ENCODE data around the gene UQCR10. TPM values are rescaled to one million over a fixed set of nuclear protein-coding genes. Genes with fewer than 3 reads are reported as not detected.
A peak's percentile ranks its signal among the peaks of the same experiment; 100 is the strongest.

The UQCR10 gene
- total RNA-seq, 4 donors from 2014 or later = 33.6 to 85.7 (median 66.8) TPM

- H3K27me3 ChIP-seq = no peaks in the 10 kb centered on the region
- peaks cover 24% of the 10 kb centered on the region for H3K4me1 ChIP-seq
- no peak for DNase-seq (ENCODE audit: low spot score in 2 of 2)
- peak overlapping the region; percentile 86 for H3K27ac ChIP-seq
- 62% methylated on average over 13 of the region's 15 CpGs for WGBS
- H3K9me3 ChIP-seq = no peaks in the 10 kb centered on the region
- peak overlapping the region; percentile 80 for H3K4me3 ChIP-seq
- peaks cover 15% of the 10 kb centered on the region for H3K36me3 ChIP-seq
- TF ChIP-seq POLR2AphosphoS5 (IDR thresholded peaks at IDR 0.05) (no peak), CTCF (IDR thresholded peaks at IDR 0.05) (no peak), POLR2A (IDR thresholded peaks at IDR 0.05) (no peak), EP300 (IDR thresholded peaks at IDR 0.05) (no peak)
Measured at GRCh38 chr22:29765905-29766631, 1.1 kb upstream of the UQCR10 start.

- WGBS = 2% methylated on average over 6 of the region's 32 CpGs
- Histone ChIP-seq H3K4me1 (peaks cover 24% of the 10 kb centered on the region), H3K36me3 (peaks cover 16% of the 10 kb centered on the region), H3K27ac (peak within 1 kb of the TSS; percentile 86), H3K9me3 (no peaks in the 10 kb centered on the region), H3K27me3 (no peaks in the 10 kb centered on the region), H3K4me3 (peak within 1 kb of the TSS; percentile 80)
- peak; percentile 95 to 96 for DNase-seq (ENCODE audit: low spot score in 2 of 2)
- TF ChIP-seq EP300 (IDR thresholded peaks at IDR 0.05) (no peak), POLR2AphosphoS5 (IDR thresholded peaks at IDR 0.05) (peak in 1 of 3 donors; percentile 38)
Measured at GRCh38 chr22:29766632-29767170, 468 bp upstream of the UQCR10 start, which contains the start of gene ZMAT5. Gene ZMAT5, minus strand, starts transcription at chr22:29767007. Its CDS starts 18,463 bp downstream, at chr22:29748544.

GRCh38 chr22:29768052-29768693 lies 1.0 kb downstream of the UQCR10 start:
- H3K4me3 ChIP-seq = peak overlapping the region; percentile 80
- TF ChIP-seq POLR2A (IDR thresholded peaks at IDR 0.05) (no peak), CTCF (IDR thresholded peaks at IDR 0.05) (no peak)
- no peak for DNase-seq (ENCODE audit: low spot score in 2 of 2)
- no peaks in the 10 kb centered on the region for H3K27me3 ChIP-seq
- peaks cover 25% of the 10 kb centered on the region for H3K4me1 ChIP-seq
- peaks cover 16% of the 10 kb centered on the region for H3K36me3 ChIP-seq
- WGBS = 42% methylated on average over 6 of the region's 6 CpGs
- no peak overlapping the region for H3K27ac ChIP-seq
- no peaks in the 10 kb centered on the region for H3K9me3 ChIP-seq

GRCh38 chr22:29769723-29770321 lies 2.7 kb downstream of the UQCR10 start:
- 87% methylated on average over 2 of the region's 2 CpGs for WGBS

More at GRCh38 chr22:29769723-29770321, 2.7 kb downstream of the UQCR10 start:
- H3K9me3 ChIP-seq = no peaks in the 10 kb centered on the region
- peaks cover 16% of the 10 kb centered on the region for H3K36me3 ChIP-seq
- H3K27ac ChIP-seq = no peak overlapping the region
- TF ChIP-seq CTCF (IDR thresholded peaks at IDR 0.05) (no peak), POLR2AphosphoS5 (IDR thresholded peaks at IDR 0.05) (no peak), EP300 (IDR thresholded peaks at IDR 0.05) (no peak), POLR2A (IDR thresholded peaks at IDR 0.05) (no peak)
- H3K4me1 ChIP-seq = peaks cover 26% of the 10 kb centered on the region
- H3K27me3 ChIP-seq = no peaks in the 10 kb centered on the region
- DNase-seq (ENCODE audit: low spot score in 2 of 2) = no peak
- H3K4me3 ChIP-seq = no peak overlapping the region

Data from suprapubic skin (tissue), 4 donors.